Endothelial cell (in vitro differentiated cells): Measurements from ENCODE around the gene DICER1. TPM values are rescaled to one million over a fixed set of nuclear protein-coding genes. Genes with fewer than 3 reads are reported as not detected.
A peak's percentile ranks its signal among the peaks of the same experiment; 100 is the strongest.
"Not testable (repeated sequence)": the region's sequence is repeated elsewhere in the genome, so short reads cannot be mapped to it uniquely, and the experiment has no call there.

Source experiments
- DNase-seq: peaks from one replicate; pipeline ENCODE4 v3.0.0; 2021; ENCODE audit warnings: low spot score
- H3K27ac Mint-ChIP-seq: one replicate; pipeline ENCODE4 v1.8.0; 2021; ENCODE audit warnings: mixed read lengths, inconsistent platforms; ENCODE audit not compliant: unreplicated experiment
- H3K27me3 Mint-ChIP-seq: one replicate; pipeline ENCODE4 v1.8.0; 2021; ENCODE audit warnings: mild to moderate bottlenecking, moderate library complexity, mixed read lengths, inconsistent platforms; ENCODE audit not compliant: unreplicated experiment
- H3K36me3 Mint-ChIP-seq: one replicate; pipeline ENCODE4 v1.8.0; 2021; ENCODE audit warnings: mild to moderate bottlenecking, low read depth, mixed read lengths, inconsistent platforms; ENCODE audit not compliant: unreplicated experiment
- H3K4me1 Mint-ChIP-seq: one replicate; pipeline ENCODE4 v1.8.0; 2021; ENCODE audit warnings: mild to moderate bottlenecking, mixed read lengths, inconsistent platforms; ENCODE audit not compliant: unreplicated experiment
- H3K4me3 Mint-ChIP-seq: one replicate; pipeline ENCODE4 v1.8.0; 2021; ENCODE audit warnings: mild to moderate bottlenecking, mixed read lengths, inconsistent platforms; ENCODE audit not compliant: unreplicated experiment
- H3K9me3 Mint-ChIP-seq: one replicate; pipeline ENCODE4 v1.8.0; 2021; ENCODE audit warnings: mixed read lengths, inconsistent platforms; ENCODE audit not compliant: unreplicated experiment
- CTCF ChIP-seq: fragments of 200-600 bp; sonication (generic); IDR thresholded peaks from one replicate; pipeline ENCODE4 v1.5.0; 2021; ENCODE audit warnings: antibody characterized with exemption; ENCODE audit not compliant: unreplicated experiment
- long read RNA-seq: library from polyadenylated mRNA; unstranded; transcript quantifications from one replicate; pipeline ENCODE4 v2.0.0, GENCODE V29; 2020; ENCODE audit not compliant: unreplicated experiment
- total RNA-seq: library from RNA; stranded (reverse); fragmentation: NEBNext Ultra II Directional; extraction: Animal tissue kit (Norgen Biotek cat#: 25700); gene quantifications from one replicate; pipeline ENCODE4 v1.2.1, GENCODE V29; 2021; ENCODE audit not compliant: unreplicated experiment

DICER1 gene
- total RNA-seq = 69.2 TPM
- long read RNA-seq, partial matches to known transcripts = 0 of 2 reads
- long read RNA-seq, other reads (novel, unspliced or antisense) = 2 of 2 reads

GRCh38 chr14:95157327-95158189 lies at the start of gene DICER1:
Gene DICER1, minus strand, starts transcription at chr14:95157529. Its CDS starts 24,071 bp downstream, at chr14:95133458.
- Mint-ChIP-seq H3K27ac (peak within 1 kb of the TSS; percentile 96), H3K9me3 (peaks cover 4% of the 10 kb centered on the region), H3K4me3 (peak within 1 kb of the TSS; percentile 97), H3K4me1 (peaks cover 25% of the 10 kb centered on the region), H3K27me3 (peaks cover 15% of the 10 kb centered on the region), H3K36me3 (peaks cover 9% of the 10 kb centered on the region)
- TF ChIP-seq CTCF = no peak
- DNase-seq = peak; percentile 99

- Mint-ChIP-seq H3K27ac (no peak overlapping the region), H3K36me3 (peaks cover 4% of the 10 kb centered on the region), H3K27me3 (peaks cover 3% of the 10 kb centered on the region), H3K9me3 (no peaks in the 10 kb centered on the region), H3K4me1 (no peaks in the 10 kb centered on the region), H3K4me3 (no peak overlapping the region)
- no peak for DNase-seq
- no peak for TF ChIP-seq CTCF
These were observed 49.2 kb upstream of the DICER1 start for GRCh38 chr14:95206534-95206933.

GRCh38 chr14:95204705-95205104 lies 47.4 kb upstream of the DICER1 start:
- no peak for DNase-seq
- no peak overlapping the region for H3K27ac Mint-ChIP-seq
- H3K4me1 Mint-ChIP-seq = no peaks in the 10 kb centered on the region
- peaks cover 3% of the 10 kb centered on the region for H3K27me3 Mint-ChIP-seq
- no peak for TF ChIP-seq CTCF
- H3K4me3 Mint-ChIP-seq = no peak overlapping the region
- no peaks in the 10 kb centered on the region for H3K9me3 Mint-ChIP-seq
- peaks cover 4% of the 10 kb centered on the region for H3K36me3 Mint-ChIP-seq

- not testable (repeated sequence) for H3K4me3 Mint-ChIP-seq, DNase-seq, H3K9me3 Mint-ChIP-seq, H3K27ac Mint-ChIP-seq, H3K27me3 Mint-ChIP-seq, H3K36me3 Mint-ChIP-seq, H3K4me1 Mint-ChIP-seq
These were observed 44.4 kb upstream of the DICER1 start for GRCh38 chr14:95201745-95202144.

- H3K27me3 Mint-ChIP-seq = peaks cover 6% of the 10 kb centered on the region
- no peak for DNase-seq
- no peak overlapping the region for H3K4me3 Mint-ChIP-seq
- peaks cover 4% of the 10 kb centered on the region for H3K36me3 Mint-ChIP-seq
- no peak for TF ChIP-seq CTCF
- H3K27ac Mint-ChIP-seq = no peak overlapping the region
- no peaks in the 10 kb centered on the region for H3K9me3 Mint-ChIP-seq
- no peaks in the 10 kb centered on the region for H3K4me1 Mint-ChIP-seq
These were observed 43.1 kb upstream of the DICER1 start for GRCh38 chr14:95200404-95200803.
